HG03457 (cell line): ENCODE data around the gene RPL13A.

Experiments
- ATAC-seq: cut with Tn5 transposase; IDR thresholded peaks from one replicate; pipeline ENCODE4 v1.9.1; 2021; ENCODE audit warnings: moderate number of reproducible peaks; ENCODE audit not compliant: unreplicated experiment

Gene RPL13A

DNA sequence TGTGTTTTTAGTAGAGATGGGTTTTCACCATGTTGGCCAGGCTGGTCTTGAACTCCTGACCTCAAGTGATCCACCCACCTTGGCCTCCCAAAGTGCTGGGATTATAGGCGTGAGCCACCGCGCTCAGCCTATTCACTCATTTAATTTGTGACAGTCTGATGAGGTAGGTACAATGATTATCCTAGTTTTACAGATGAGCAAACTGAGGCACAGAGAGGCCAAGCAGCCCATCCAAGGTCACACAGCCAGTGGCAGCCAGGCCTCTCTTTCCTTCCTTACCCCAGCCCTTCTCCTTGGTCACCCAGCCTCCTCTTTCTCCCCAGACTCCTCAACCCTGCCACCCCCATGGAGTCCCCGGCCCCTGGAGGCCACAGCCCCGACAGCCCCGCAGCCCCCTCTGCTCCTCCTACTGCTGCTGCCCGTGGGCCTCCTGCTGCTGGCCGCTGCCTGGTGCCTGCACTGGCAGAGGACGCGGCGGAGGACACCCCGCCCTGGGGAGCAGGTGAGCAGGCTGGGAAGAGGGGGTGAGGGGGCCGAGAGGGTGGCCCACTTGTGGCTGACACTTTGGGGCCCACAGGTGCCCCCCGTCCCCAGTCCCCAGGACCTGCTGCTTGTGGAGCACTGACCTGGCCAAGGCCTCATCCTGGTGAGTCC, 7.3 kb upstream of the RPL13A start:
- ATAC-seq: no peak

- ATAC-seq: no peak
Measured at GRCh38 chr19:49481020-49481683, 6.3 kb upstream of the RPL13A start.

- ATAC-seq: no peak
Measured at GRCh38 chr19:49486232-49486631, 1.2 kb upstream of the RPL13A start.

- ATAC-seq: no peak
Measured at GRCh38 chr19:49486710-49487276, 615 bp upstream of the RPL13A start.

GRCh38 chr19:49488046-49488862, 846 bp downstream of the RPL13A start:
- ATAC-seq: no peak

DNA sequence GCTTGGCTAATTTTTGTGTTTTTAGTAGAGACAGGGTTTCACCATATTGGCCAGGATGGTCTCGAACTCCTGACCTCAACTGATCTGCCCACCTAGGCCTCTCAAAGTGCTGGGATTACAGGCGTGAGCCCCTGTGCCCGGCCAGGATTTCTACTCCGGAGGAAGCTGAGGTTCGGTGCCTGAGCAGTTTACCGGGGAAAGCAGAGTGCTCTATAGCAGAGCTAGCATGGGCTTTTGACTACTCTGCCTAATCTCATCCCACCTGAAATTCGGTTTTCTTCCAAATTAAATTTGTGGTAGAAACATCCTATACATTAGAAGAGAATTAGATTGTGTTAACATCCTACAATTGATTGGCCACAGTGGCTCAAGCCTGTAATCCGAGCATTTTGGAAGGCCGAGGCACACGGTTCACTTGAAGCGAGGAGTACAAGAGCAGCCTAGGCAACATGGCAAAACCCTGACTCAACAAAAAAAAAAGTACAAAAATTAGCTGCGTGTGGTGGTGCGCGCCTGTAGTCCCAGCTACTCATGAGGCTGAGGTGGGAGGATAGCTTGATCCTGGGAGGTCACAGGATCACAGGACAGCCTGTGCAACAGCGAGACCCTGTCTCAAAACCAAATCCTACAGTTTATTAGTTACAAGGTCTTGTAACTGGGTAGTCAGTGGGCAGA, 1.6 kb downstream of the RPL13A start:
- no peak for ATAC-seq

DNA sequence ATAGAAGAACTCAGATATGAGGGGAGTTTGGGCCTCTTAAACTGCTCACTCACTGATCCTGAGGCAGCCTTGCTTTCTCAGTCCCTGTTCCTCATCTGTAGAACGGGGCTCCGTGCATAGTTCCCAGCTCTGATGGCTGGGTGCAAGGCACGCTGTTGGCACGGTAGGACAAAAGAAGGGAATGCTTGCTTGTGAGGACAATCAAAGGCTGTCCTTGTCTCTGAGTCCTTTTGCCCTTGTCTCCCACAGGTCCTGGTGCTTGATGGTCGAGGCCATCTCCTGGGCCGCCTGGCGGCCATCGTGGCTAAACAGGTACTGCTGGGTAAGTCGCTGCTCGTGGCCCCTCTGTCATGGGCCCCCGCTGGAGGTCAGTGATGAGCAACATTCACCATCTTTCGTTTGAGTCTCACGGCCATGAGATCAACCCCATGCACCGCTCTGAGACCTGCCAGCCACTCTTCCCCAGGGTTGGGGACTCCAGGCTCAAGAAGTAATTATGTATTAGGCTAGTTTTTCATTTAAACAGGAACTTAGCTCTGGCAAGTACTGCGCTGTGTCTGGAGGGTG, 2.3 kb downstream of the RPL13A start:
- no peak for ATAC-seq

GRCh38 chr19:49490287-49491029, 3.0 kb downstream of the RPL13A start:
- no peak for ATAC-seq

GRCh38 chr19:49491030-49491803, 3.8 kb downstream of the RPL13A start:
- no peak for ATAC-seq

DNA sequence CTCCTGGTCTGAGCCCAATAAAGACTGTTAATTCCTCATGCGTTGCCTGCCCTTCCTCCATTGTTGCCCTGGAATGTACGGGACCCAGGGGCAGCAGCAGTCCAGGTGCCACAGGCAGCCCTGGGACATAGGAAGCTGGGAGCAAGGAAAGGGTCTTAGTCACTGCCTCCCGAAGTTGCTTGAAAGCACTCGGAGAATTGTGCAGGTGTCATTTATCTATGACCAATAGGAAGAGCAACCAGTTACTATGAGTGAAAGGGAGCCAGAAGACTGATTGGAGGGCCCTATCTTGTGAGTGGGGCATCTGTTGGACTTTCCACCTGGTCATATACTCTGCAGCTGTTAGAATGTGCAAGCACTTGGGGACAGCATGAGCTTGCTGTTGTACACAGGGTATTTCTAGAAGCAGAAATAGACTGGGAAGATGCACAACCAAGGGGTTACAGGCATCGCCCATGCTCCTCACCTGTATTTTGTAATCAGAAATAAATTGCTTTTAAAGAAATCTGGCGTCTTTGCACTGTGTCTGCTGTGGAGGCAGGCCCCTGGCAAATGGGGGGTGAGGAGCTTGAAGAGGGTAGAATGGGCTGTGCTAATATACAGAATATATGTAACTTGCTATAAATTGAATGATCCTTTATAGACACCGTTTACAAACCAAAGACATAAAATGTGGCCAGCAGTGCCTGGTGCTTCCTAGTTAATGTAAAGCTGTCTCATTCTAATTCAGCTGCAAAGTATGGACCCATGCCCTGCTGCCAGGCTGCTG, 4.6 kb downstream of the RPL13A start:
- ATAC-seq: no peak

DNA sequence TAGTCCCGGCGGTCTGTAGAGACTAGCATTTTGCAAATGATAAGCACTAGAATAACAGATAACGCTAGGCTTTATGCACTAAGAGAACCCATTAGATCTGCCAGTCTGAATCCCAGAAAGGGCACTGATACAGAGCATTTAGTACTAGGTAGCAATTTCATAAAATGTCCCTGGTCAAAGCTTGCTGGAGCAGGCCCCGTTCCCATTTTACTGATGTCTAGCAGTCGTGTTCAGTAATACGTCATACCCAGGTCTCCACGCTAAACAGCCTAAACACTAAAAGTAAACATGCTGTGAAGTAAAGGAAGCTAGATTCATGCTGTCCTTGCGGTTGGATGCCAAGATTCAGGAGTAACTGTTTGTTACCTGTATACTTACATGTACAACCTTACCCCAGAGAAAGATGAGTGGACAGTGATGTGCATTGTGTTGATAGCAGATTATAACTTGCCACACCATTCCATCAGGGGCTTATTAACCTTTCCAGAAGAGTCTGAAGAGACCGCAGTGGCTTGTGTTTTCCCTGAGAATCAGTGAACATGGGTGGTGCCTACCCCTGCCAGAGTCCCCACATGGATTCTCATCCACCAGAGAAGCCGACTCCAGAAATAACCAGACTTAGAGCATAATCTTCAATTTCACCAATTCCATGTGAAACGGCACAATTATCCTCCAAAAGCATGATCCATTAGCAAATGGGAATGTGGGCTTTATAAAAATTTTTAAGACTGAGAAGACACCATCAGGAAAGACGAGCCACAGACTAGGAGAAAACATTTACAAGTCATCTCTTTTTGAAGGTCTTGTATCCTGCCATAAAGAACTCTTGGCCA, 5.4 kb downstream of the RPL13A start:
- no peak for ATAC-seq

DNA sequence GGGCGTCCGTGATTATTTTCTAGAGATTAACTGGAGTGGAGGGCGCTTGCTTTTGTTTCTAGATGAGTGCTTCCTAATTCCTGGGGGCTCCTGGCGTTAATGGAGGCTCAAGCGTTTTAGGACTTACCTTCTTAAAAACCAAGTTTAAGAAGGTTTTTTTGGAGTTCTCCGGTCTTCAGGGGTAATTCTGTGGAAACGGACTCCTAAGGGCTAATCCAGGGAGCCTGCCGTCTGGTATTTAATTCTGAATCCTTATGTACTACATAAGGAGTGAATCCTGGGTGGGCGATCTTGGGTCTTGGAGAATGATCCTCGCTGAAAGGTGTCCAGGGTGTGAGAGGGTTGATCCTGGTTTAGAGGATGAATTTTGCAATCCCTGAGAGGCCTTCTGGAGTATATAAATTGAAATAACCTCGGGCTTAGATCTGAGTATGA, 9.2 kb downstream of the RPL13A start:
- no peak for ATAC-seq

DNA sequence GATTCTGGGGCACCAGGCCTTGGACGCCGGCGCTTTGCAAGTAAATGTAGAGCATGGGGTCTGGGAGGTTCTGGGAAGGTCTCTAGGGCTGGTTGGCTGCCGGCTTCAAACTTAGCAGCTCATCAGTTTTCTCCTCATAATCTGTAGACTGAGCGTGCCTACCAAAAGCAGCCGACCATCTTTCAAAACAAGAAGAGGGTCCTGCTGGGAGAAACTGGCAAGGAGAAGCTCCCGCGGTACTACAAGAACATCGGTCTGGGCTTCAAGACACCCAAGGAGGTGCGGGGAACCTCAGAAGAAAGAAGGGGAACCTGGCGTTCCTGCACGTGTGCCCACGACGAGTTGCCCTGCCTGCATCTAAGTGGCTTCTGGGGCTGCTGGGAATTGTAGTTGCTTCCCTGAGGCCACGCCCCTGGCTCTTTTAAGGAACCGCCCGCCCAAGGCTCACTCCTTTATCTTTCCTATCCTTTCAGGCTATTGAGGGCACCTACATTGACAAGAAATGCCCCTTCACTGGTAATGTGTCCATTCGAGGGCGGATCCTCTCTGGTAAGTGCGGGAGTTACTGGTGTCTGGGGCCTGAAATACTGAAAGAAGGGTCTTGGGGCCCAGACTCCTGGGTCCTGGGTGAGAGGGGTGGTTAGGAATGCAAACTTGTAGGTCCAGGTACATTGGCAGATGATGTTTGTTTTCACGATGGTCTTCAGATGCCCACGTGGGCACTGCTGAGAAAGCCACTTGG, 9.8 kb downstream of the RPL13A start:
- ATAC-seq: no peak

DNA sequence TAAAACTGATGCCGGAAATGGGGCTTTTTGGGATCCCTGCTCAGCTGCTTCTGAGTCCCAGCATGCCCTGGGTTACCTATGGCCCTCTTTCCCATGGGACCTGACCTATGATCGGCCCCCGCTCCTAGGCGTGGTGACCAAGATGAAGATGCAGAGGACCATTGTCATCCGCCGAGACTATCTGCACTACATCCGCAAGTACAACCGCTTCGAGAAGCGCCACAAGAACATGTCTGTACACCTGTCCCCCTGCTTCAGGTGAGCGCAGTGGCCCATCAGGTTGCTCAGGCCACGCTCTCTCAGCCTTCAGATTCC, 10.3 kb downstream of the RPL13A start:
- ATAC-seq: no peak

DNA sequence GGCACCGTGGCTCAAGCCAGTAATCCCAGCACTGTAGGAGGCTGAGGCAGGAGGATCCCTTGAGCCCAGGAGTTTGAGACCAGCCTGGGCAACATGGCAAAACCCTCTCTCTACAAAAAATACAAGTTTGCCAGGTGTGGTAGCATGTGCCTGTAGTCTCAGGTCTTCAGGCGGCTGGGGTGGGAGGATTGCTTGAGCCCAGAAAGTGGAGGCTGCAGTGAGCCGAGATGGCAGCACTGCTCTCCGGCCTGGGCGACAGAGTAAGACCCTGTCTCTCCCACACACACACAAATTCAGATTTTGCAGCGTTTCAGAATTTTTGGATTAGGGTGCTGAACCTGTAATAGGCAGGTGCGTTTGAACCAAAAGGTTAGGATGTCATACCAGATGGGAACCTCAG, 11.1 kb downstream of the RPL13A start:
- ATAC-seq: no peak

DNA sequence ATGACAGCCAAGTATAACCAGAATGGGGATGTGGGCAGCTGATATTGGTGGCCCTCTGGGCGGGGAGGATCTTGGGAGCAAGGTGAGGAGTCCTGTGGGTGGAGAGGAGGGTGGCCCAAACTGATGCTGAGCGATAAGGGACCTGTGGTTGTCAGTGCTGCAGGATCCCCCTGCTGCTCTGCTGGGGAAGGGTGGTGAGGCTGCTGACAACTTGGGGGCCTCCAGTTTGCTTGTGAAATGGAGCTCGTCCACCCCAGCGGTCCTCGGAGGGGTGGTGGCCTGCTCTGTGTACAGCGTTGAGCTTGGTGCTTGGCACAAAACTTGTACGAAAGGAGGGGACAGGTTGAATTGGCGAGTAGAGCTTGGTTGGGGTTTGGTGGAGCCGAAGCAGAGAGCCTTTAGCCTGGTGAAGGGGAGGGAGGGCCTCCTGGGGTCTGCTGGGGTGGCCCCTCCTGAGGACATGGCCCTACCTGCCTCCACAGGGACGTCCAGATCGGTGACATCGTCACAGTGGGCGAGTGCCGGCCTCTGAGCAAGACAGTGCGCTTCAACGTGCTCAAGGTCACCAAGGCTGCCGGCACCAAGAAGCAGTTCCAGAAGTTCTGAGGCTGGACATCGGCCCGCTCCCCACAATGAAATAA, 11.7 kb downstream of the RPL13A start:
- ATAC-seq: no peak
